Measurements from ENCODE around the gene TRIO. TPM values are rescaled to one million over a fixed set of nuclear protein-coding genes. Genes with fewer than 3 reads are reported as not detected.
"Not testable (repeated sequence)": the region's sequence is repeated elsewhere in the genome, so short reads cannot be mapped to it uniquely, and the experiment has no call there.

Gene TRIO
- total RNA-seq, 1 donor from 2014 or later: 192 TPM

GRCh38 chr5:14369780-14370179 is 226.6 kb downstream of the TRIO start:
- ATAC-seq: no peak
- intact Hi-C loops (cut with DNase I): no loop called here
- no peak for DNase-seq (ENCODE audit: low spot score)

DNA sequence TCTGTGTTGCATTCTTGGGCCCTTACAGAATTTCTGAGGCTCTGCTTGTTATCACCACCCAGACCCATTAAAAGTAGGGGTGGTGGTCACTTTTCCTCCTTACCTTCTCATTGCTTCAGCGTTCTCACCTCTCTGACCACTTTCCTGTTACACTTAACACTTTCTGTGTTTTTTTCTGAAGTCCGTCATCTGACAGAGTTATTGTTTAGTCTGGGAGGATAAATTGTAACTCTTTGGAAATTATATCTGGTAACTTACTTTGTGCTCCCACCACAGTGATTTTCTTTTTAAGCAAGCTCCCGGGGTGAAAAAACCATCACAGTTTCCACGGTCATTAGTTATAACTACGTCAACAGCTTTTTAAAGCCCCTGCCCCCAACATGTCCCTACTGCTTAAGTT is 227.2 kb downstream of the TRIO start:
- no peak for DNase-seq (ENCODE audit: low spot score)
- intact Hi-C loops (cut with DNase I): no loop called here
- no peak for ATAC-seq

DNA sequence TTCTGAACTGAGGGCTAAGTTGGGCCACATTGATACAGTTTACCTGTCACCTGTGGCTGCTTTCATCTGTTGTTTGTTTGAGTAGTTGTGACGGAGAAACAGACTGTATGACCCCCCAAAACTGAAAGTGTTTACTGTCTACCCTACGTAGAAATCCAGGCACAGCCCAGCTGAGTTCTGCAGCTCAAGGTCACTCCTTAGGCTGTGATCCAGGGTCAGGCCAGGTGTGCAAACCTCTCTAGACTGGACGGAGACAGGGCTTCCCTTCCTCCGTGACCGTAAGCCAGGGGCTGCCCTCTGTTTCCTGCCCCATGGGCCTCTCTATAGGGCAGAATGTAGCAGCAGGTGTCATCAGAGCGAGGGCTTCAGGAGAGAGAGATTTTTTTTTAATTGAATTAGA is 230.5 kb downstream of the TRIO start:
- no peak for ATAC-seq
- intact Hi-C loops (cut with DNase I): no loop called here
- no peak for DNase-seq (ENCODE audit: low spot score)

GRCh38 chr5:14374100-14374499 is 231.0 kb downstream of the TRIO start:
- intact Hi-C loops (cut with DNase I): no loop called here
- ATAC-seq: no peak

GRCh38 chr5:14376789-14377188 is 233.6 kb downstream of the TRIO start:
- intact Hi-C loops (cut with DNase I): no loop called here
- DNase-seq (ENCODE audit: low spot score): no peak
- ATAC-seq: no peak

More at GRCh38 chr5:14374100-14374499, 231.0 kb downstream of the TRIO start:
- no peak for DNase-seq (ENCODE audit: low spot score)

- ATAC-seq (no peak), DNase-seq (ENCODE audit: low spot score) (no peak)
- intact Hi-C loops (cut with DNase I): no loop called here
Measured at GRCh38 chr5:14379739-14380497, 236.8 kb downstream of the TRIO start.

GRCh38 chr5:14380712-14381111 is 237.6 kb downstream of the TRIO start:
- DNase-seq (ENCODE audit: low spot score) (no peak), ATAC-seq (no peak)
- intact Hi-C loops (cut with DNase I): no loop called here

- intact Hi-C loops (cut with DNase I): no loop called here
Measured at GRCh38 chr5:14382640-14383039, 239.5 kb downstream of the TRIO start.

GRCh38 chr5:14383923-14384322 is 240.8 kb downstream of the TRIO start:
- ATAC-seq: no peak
- intact Hi-C loops (cut with DNase I): no loop called here

More at GRCh38 chr5:14382640-14383039, 239.5 kb downstream of the TRIO start:
- ATAC-seq: no peak
- no peak for DNase-seq (ENCODE audit: low spot score)

GRCh38 chr5:14385019-14385418 is 241.9 kb downstream of the TRIO start:
- DNase-seq (ENCODE audit: low spot score) (no peak), ATAC-seq (no peak)
- intact Hi-C loops (cut with DNase I): no loop called here

More at GRCh38 chr5:14383923-14384322, 240.8 kb downstream of the TRIO start:
- DNase-seq (ENCODE audit: low spot score): no peak

DNA sequence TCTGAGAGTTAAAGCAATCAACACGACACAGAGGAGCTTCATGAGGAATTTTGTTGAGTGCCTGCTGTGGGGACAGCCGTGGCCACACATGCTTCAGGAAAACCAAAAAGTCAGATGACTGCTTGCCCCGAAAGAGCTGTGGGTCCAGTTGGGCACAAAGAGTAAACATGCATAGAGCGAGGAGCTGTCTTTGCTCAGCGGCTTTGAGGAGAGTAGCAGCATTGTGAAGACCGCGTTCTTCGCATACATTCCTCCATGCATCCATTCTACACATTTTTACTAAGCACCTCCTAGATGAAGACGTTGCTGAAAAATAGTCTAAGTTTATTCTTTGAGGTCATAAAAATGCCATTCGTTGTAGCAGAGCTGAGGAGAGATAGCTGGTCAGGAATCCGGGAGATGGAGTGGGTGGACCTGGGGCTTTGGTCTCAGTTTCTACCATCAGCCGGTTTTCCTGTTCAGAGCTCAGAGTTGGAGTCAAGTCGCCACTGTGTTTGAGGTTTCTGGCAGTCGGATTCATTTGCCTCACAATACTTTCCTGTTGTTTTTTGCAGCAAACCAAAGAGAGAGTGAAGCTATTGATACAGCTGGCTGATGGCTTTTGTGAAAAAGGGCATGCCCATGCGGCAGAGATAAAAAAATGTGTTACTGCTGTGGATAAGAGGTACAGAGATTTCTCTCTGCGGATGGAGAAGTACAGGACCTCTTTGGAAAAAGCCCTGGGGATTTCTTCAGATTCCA is 243.9 kb downstream of the TRIO start:
- DNase-seq (ENCODE audit: low spot score) (no peak), ATAC-seq (peak; percentile 75)
- intact Hi-C loops (cut with DNase I): no loop called here

GRCh38 chr5:14388741-14389140 is 245.6 kb downstream of the TRIO start:
- no peak for ATAC-seq
- intact Hi-C loops (cut with DNase I): no loop called here
- no peak for DNase-seq (ENCODE audit: low spot score)

GRCh38 chr5:14392552-14392951 is 249.4 kb downstream of the TRIO start:
- ATAC-seq; intact Hi-C loops (cut with DNase I); DNase-seq (ENCODE audit: low spot score): not testable (repeated sequence)

- intact Hi-C loops (cut with DNase I): no loop called here
Measured at GRCh38 chr5:14394365-14394764, 251.2 kb downstream of the TRIO start.

GRCh38 chr5:14395411-14395810 is 252.3 kb downstream of the TRIO start:
- DNase-seq (ENCODE audit: low spot score): no peak
- no peak for ATAC-seq
- intact Hi-C loops (cut with DNase I): no loop called here

More at GRCh38 chr5:14394365-14394764, 251.2 kb downstream of the TRIO start:
- DNase-seq (ENCODE audit: low spot score): no peak
- no peak for ATAC-seq

DNA sequence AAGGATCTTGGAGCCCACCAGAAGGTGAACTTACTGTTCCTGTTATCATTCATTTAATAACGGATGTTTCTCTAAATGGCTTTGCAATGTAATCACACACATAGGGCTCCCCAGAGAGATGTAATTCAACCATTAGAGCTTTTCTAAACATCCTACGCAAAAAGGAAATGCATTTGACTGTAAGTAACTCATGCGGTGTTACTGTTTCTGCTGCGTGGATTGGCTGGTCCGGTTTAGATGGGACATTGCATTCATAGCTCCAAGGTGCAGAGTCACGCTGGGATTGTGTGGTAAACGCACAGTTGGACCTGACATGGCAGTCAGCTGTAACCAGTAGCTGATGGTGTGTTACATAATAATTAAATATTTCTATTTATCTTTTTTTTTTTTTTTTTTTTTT is 252.9 kb downstream of the TRIO start:
- no peak for DNase-seq (ENCODE audit: low spot score)
- no peak for ATAC-seq
- intact Hi-C loops (cut with DNase I): no loop called here

- no peak for DNase-seq (ENCODE audit: low spot score)
- no peak for ATAC-seq
- intact Hi-C loops (cut with DNase I): no loop called here
Measured at GRCh38 chr5:14396737-14397136, 253.6 kb downstream of the TRIO start.

DNA sequence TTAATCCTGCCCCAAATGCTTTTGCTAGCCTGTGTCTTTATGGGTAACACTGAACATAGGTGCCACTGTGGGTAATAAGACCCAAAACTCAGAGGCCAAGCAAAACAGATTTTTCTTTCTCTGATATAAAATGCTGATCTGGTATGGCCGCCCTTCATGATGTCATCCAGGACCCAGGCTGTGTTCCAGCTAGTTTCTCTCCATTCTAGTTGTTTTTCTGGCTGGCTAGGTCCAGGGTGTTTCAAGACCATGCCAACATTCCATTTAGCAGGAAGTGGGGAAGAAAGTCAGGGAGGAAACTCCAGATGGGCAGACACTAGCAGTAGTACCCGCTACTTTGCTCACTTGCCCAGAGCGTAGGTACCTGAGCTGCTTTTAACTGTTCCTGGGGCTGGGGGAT is 254.6 kb downstream of the TRIO start:
- intact Hi-C loops (cut with DNase I): no loop called here
- ATAC-seq (peak; percentile 42), DNase-seq (ENCODE audit: low spot score) (no peak)

GRCh38 chr5:14399054-14399692 is 256.0 kb downstream of the TRIO start:
- ATAC-seq: peak; percentile 84
- intact Hi-C loops (cut with DNase I): no loop called here
- no peak for DNase-seq (ENCODE audit: low spot score)

GRCh38 chr5:14400085-14400484 is 256.9 kb downstream of the TRIO start:
- DNase-seq (ENCODE audit: low spot score) (no peak), ATAC-seq (peak; percentile 81)
- intact Hi-C loops (cut with DNase I): no loop called here
